Left ventricle myocardium inferior (tissue), 1 donor: ENCODE measurements around the gene TTLL11. TPM values are rescaled to one million over a fixed set of nuclear protein-coding genes. Genes with fewer than 3 reads are reported as not detected.
"Not testable (repeated sequence)": the region's sequence is repeated elsewhere in the genome, so short reads cannot be mapped to it uniquely, and the experiment has no call there.

Experiments
- DNase-seq: peaks from one replicate; pipeline ENCODE4 v3.0.0-alpha.2; 2020
- H3K27ac ChIP-seq: fragments of 200-600 bp; replicated peaks from 2 replicates; pipeline ENCODE4 v1.8.0; 2021
- H3K27me3 ChIP-seq: fragments of 200-600 bp; 2 replicates; pipeline ENCODE4 v1.8.0; 2021; ENCODE audit warnings: low read depth
- H3K36me3 ChIP-seq: fragments of 200-600 bp; 2 replicates; pipeline ENCODE4 v1.8.0; 2021
- H3K4me1 ChIP-seq: fragments of 200-600 bp; 2 replicates; pipeline ENCODE4 v1.8.0; 2021
- H3K4me3 ChIP-seq: fragments of 200-600 bp; 2 replicates; pipeline ENCODE4 v1.8.0; 2021; ENCODE audit warnings: mild to moderate bottlenecking, moderate library complexity
- H3K9me3 ChIP-seq: fragments of 200-600 bp; replicated peaks from 2 replicates; pipeline ENCODE4 v1.8.0; 2021
- intact Hi-C: fragments of 100-400 bp; cut with micrococcal nuclease; formaldehyde crosslinking; loops from one replicate; pipeline ENCODE4 v1.11.0; 2022
- total RNA-seq: library from RNA; stranded (reverse); fragmentation: NEBNext Ultra II Directional; extraction: Animal tissue kit (Norgen Biotek cat#: 25700); gene quantifications from one replicate; pipeline ENCODE4 v1.2.1, GENCODE V29; 2021
- TF ChIP-seq, protein P1 (sequence below): fragments of 200-600 bp; IDR thresholded peaks from 2 replicates; pipeline ENCODE4 v1.8.0; 2021; ENCODE audit warnings: antibody characterized with exemption, mild to moderate bottlenecking, borderline replicate concordance
- donor health status: DM: no; HTN: yes; CAD: no; lungs with severe emphysema.

Gene TTLL11
- total RNA-seq, 1 donor from 2014 or later: 7.3 TPM

DNA sequence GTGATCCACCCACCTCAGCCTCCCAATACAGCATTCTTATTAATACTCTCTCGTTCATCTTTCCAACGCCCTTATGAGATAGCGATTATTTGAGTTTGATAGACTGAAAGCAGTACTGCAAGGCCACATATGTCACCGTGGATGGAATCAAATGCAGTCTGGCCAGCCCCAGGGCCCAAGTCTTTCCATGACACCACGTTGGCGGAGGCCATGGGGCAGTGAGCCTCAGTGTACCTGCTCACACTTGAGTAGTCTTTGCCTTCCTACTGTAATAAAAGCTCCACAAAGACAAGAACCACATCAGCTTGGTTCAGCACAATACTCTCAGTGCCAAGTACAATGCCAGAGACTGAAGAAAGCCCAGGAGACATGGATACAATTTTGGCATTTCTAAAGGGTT is 88.5 kb downstream of the TTLL11 start:
- DNase-seq: no peak

DNA sequence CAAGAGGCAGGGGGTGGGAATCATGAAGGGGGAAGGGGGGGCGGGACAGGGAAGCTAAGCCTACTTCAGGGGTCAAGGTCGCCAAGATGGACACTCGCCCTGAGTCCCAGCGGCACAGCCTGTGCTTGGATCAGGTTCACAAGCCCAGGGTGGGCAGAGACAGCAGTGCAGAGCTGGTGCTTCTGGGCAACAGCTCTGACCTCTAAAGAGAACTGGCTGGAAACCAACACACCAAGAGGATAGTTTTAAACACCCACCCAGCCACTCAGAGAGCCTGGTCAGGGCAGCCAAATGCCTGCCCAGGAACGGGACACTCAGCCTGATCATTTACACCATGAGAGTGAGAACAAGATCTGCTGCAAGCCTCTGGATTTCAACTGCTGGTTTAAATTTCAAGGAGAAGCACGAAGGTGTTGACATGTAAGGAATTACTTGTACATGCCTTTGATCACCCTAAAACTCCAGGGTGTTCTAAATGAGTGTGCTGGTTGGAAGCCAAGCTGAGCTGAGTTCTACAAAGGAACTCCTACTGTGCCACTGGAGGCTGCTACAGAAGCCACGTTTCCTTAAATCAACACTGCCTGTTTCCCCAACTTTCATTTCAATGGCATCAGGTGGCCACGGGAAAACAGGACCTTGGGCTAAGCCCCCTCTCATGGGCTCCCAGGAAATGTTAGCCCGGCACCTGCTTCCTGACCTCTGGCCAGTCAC is 91.5 kb downstream of the TTLL11 start:
- Histone ChIP-seq H3K4me3 (peak overlapping the region; percentile 37), H3K36me3 (no peaks in the 10 kb centered on the region), H3K9me3 (no peaks in the 10 kb centered on the region), H3K27me3 (no peaks in the 10 kb centered on the region), H3K4me1 (peaks cover 37% of the 10 kb centered on the region), H3K27ac (peak overlapping the region; percentile 92)
- TF ChIP-seq, protein P1, sequence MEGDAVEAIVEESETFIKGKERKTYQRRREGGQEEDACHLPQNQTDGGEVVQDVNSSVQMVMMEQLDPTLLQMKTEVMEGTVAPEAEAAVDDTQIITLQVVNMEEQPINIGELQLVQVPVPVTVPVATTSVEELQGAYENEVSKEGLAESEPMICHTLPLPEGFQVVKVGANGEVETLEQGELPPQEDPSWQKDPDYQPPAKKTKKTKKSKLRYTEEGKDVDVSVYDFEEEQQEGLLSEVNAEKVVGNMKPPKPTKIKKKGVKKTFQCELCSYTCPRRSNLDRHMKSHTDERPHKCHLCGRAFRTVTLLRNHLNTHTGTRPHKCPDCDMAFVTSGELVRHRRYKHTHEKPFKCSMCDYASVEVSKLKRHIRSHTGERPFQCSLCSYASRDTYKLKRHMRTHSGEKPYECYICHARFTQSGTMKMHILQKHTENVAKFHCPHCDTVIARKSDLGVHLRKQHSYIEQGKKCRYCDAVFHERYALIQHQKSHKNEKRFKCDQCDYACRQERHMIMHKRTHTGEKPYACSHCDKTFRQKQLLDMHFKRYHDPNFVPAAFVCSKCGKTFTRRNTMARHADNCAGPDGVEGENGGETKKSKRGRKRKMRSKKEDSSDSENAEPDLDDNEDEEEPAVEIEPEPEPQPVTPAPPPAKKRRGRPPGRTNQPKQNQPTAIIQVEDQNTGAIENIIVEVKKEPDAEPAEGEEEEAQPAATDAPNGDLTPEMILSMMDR: no peak
- intact Hi-C loops: no loop called here
- DNase-seq: peak; percentile 65

More for the DNA sequence above, 88.5 kb downstream of the TTLL11 start:
- Histone ChIP-seq H3K27ac (no peak overlapping the region), H3K27me3 (no peaks in the 10 kb centered on the region), H3K36me3 (no peaks in the 10 kb centered on the region), H3K4me3 (no peak overlapping the region), H3K4me1 (peaks cover 40% of the 10 kb centered on the region), H3K9me3 (no peaks in the 10 kb centered on the region)
- TF ChIP-seq, protein P1: no peak
- intact Hi-C loops: no loop called here

DNA sequence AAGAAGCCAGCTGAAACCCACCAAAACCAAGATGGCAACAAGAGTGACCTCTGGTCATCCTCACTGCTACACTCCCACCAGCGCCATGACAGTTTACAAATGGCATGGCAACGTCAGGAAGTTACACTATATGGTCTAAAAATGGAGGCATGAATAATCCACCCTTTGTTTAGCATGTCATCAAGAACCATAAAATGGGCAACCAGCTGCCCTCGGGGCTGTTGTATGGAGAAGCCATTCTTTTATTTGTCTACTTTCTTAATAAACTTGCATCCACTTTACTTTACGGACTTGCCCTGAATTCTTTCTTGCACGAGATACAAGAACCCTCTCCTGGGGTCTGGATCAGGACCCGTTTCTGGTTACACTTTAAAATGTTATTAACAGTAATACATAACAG is 92.6 kb downstream of the TTLL11 start:
- H3K36me3 ChIP-seq, H3K9me3 ChIP-seq, DNase-seq, intact Hi-C loops, H3K27me3 ChIP-seq, H3K4me3 ChIP-seq: not testable (repeated sequence)
- H3K4me1 ChIP-seq: peaks cover 37% of the 10 kb centered on the region
- H3K27ac ChIP-seq: peak overlapping the region; percentile 92

DNA sequence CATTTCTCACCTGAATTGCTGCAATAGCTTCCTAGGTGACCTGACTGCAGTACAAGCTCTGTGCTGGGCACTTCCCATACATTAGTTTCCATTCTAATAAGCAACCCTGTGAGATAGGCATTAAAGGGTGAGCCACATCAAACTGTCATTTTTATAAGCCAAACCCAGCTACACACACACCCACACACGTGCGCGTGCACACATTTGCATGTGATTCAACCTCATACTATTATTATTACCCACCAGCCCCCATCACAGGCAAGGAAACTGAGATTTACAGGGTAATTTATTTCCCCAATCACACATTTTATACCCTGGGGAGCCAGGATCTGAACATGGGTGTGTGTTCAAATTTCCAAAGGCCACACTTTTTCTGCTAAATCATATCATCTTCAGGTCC is 93.6 kb downstream of the TTLL11 start:
- Histone ChIP-seq H3K27ac (no peak overlapping the region), H3K27me3 (no peaks in the 10 kb centered on the region), H3K9me3 (no peaks in the 10 kb centered on the region), H3K4me3 (no peak overlapping the region), H3K36me3 (no peaks in the 10 kb centered on the region), H3K4me1 (peaks cover 37% of the 10 kb centered on the region)
- intact Hi-C loops: no loop called here
- no peak for DNase-seq
- TF ChIP-seq, protein P1: no peak

DNA sequence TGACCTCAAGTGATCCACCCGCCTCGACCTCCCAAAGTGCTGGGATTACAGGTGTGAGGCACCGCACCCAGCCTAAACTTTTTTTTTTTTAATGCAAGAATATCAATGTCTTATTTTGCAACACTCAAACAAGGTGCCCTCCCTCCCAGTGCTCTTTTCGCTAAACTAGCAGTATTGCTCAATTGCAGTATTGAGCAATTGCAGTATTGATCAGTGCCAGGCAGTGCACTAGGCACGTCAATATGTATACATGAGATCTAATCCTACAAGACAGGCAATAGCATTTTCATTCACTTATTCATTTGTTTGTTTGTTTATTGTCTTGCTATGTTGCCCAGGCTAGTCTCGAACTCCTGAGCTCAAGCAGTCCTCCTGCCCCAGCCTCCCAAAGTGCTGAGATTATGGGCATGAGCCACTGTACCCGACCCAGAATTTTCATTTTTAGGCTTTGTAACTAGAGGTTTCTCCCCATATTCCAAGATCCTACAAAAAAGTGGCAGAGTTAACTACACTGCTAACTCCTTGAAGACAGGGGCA is 94.5 kb downstream of the TTLL11 start:
- TF ChIP-seq, protein P1: no peak

DNA sequence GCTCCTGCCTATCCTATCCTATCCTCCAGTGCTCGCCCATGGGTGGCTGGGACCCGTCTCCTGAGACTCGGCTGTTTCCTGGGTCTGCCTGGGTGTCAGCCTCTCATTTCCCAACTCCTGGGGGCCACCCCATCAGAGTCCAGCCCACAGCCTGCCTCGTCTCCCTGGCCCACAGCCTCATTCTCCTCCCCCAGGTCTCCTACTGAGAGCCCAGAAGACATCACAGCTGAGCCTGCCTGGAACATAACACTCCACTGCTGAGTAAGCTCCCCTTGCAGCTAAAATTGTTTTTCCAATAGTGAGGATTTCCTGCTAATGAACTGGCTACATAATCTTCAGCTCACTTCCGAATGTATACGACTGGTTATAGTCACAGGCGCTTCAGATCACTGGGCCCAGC is 95.3 kb downstream of the TTLL11 start:
- no peak overlapping the region for H3K27ac ChIP-seq

More for the DNA sequence above, 94.5 kb downstream of the TTLL11 start:
- Histone ChIP-seq H3K4me3 (no peak overlapping the region), H3K36me3 (no peaks in the 10 kb centered on the region), H3K9me3 (no peaks in the 10 kb centered on the region), H3K4me1 (peaks cover 37% of the 10 kb centered on the region), H3K27ac (no peak overlapping the region), H3K27me3 (no peaks in the 10 kb centered on the region)
- DNase-seq: no peak
- intact Hi-C loops: no loop called here

More for the DNA sequence above, 95.3 kb downstream of the TTLL11 start:
- peaks cover 30% of the 10 kb centered on the region for H3K4me1 ChIP-seq
- DNase-seq: no peak
- no peak overlapping the region for H3K4me3 ChIP-seq
- no peaks in the 10 kb centered on the region for H3K27me3 ChIP-seq
- TF ChIP-seq, protein P1: no peak
- H3K36me3 ChIP-seq: no peaks in the 10 kb centered on the region
- no peaks in the 10 kb centered on the region for H3K9me3 ChIP-seq
- intact Hi-C loops: no loop called here
